HG03457 (cell line): ENCODE results near the gene MCOLN3.
A peak's percentile ranks its signal among the peaks of the same experiment; 100 is the strongest.
"Not testable (repeated sequence)": the region's sequence is repeated elsewhere in the genome, so short reads cannot be mapped to it uniquely, and the experiment has no call there.

ENCODE experiments used
- ATAC-seq: cut with Tn5 transposase; IDR thresholded peaks from one replicate; pipeline ENCODE4 v1.9.1; 2021; ENCODE audit warnings: moderate number of reproducible peaks; ENCODE audit not compliant: unreplicated experiment

The MCOLN3 gene

GRCh38 chr1:85049735-85050166 lies 1.5 kb upstream of the MCOLN3 start:
- ATAC-seq, result no peak

GRCh38 chr1:85047472-85048295 lies 616 bp downstream of the MCOLN3 start:
- peak; percentile 44 for ATAC-seq

DNA sequence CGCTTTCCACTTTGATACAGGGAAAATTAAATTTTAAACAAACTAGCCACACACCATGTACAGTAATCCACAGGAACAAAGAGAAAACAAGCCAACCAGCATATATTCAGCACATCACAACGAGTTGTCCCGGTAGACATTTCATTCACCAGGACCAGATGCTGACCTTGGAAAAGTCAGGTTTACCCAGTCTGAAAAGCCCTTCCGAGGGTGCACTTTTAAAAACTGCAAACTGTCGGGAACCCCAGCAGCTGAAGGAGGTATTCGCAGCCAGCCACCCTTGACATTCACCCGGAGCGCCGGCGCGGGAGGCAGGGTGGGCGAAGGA lies 1.2 kb downstream of the MCOLN3 start:
- no peak for ATAC-seq

- no peak for ATAC-seq
Measured at GRCh38 chr1:85042413-85042812, 5.9 kb downstream of the MCOLN3 start.

DNA sequence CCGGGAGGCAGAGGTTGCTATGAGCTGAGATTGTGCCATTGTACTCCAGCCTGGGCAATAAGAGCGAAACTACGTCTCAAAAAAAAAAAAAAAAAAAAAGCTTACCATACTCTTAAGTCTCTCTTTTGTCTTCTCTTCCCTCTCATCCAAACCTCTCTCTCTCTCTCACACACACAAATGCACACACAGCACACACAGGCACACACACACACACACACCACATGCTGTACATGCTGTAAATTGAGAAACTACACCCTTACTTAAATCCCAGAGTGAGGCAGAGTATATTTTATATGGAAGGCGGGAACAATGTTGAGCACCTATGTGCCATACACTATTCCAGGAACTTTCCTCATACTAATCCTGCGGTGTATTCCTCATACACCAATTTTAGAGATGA lies 6.5 kb downstream of the MCOLN3 start:
- ATAC-seq, result no peak

DNA sequence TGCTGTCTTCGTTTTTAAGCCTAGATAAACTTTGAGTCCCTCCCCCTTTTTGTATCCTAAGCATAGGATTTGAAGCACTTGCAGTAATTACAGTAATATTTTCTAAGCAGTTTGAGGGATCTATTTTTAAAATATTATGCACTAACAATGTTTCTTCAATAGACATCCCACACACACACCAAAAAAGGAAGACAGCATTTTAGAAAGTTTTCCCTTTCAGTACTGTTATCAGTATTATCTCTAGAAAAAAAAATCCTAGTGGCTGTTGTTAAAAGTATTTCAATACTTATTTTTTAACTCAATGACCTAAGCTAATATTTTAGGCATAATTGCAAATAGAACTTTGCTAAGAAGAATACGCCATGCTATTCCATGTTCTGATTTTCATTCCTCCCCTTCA lies 15.1 kb downstream of the MCOLN3 start:
- ATAC-seq, result no peak

DNA sequence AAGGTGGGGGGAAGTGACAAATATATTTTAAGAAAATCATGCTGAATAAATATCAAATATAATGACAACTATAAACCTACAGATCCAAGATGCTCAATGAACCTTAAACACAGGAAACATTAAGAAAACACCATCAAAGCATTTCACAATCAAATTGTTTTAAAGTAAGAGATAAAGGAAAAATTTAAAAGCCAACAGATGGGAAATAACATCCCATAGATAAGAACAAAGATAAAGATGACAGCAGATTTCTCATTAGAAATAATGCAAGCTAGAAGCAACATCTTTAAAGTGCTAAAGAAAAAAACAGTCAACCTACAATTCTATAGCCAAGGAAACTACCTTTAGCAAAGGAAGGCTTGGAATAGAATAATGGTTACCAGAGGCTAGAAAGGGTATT lies 17.8 kb downstream of the MCOLN3 start:
- ATAC-seq, result no peak

GRCh38 chr1:85028151-85028550 lies 20.1 kb downstream of the MCOLN3 start:
- no peak for ATAC-seq

DNA sequence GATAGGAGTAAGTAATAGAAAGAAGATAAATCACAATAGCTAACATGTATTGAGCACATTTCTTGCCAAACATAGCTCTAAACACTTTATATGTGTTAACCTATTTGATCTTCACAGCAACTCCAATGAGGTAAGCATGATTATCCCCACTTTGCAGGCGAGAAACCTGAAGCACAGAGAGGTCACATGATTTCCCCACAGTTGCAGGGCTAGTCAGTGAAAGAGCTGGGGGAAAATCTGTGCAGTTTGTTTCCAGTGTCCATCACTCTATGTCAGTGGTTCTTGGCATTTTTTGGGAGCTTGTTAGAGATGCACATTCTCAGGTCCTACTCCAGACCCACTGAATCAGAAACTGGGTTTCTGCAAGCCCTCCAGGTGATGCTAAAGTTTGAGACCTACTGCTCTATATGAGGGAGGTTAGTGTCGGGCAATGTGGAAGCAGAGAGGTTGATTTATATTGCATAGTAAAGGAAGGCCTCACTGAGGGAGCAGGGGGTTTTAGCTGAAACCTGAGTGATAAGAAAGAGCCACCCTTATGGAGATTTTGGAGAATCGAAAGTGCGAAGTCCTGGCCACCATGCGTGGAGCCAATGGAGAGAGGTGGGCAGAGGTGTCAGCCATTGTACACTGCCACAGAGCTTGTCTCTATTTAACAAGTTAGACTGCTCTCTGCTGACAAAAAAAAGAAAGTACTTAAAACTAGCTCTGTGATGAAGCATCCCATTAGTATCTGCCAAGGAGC lies 20.9 kb downstream of the MCOLN3 start:
- ATAC-seq, result peak; percentile 58

DNA sequence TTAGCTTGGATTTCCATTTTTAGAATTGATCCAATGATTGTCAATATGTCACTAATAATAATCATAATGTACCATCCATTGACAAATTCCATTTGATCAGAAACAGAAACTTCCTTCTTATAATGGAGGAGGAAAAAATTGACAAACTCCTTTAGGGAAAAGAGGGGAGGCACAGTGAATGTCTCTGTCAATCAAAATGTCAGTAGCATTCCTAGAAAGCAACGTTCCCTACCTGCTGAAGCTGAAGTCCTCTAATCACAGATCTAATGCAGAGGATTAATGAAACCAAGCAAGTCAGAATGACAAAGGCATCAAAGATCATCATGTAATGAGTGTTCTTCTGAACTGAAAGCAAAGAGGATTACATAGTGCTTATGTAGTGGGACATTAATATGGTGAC lies 22.4 kb downstream of the MCOLN3 start:
- ATAC-seq, result no peak

DNA sequence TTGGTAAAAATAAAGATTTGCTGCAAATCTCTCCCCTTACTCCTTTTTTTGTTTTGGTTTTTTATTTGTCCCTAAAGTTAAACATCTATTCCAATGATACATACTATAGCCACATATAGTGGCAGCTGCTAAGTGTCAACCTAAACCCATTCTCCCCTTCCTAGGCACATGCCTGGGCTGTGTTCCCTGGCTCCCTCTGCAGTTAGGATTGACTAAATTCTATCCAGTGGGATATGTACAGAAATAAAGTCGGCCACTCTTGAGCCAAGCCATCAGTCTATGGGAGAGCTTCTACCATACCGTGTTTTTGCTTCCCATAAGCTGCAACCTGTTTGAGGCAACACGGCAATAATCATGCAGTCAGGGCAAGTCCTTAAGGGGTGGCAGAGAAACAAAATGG lies 23.6 kb downstream of the MCOLN3 start:
- no peak for ATAC-seq

- ATAC-seq, result no peak
Measured at GRCh38 chr1:85022700-85023099, 25.6 kb downstream of the MCOLN3 start.

DNA sequence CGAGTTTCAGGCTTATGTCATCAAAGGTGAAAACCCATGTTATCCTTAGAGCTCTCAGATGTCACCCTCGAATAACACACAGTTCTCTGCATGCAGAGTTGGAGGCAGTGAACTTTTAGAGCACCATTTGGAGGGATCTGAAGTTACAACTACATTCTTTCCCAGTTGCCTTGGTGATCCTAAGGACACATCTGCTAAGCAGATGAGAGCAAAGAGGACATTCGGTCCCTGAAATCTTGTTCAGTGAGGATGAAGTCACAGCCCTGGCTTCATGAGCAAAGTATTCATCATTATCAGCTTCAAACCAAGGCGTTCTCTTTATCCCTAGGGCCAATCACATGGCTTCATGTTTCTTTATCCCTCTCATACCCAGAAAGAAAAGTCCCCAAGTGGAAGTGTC lies 28.3 kb downstream of the MCOLN3 start:
- no peak for ATAC-seq

DNA sequence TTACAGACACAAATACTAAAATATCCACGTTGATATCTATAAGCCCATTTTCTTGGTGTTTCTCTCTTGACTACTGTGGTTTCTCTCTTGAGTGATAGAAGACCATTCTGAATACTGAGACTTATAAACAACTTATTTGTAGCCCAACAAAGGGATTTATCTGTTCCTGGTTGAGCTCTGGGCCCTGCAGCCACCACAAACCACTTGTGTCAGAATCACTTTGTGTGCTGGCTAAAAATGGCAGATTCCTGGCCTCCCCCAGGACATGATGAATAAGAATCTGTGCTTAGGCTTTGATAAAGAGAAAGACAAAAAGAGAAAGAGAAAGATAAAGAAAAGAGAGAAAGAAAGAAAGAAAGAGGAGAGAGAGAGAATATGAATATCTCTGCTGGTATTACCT lies 32.5 kb downstream of the MCOLN3 start:
- ATAC-seq, result no peak

DNA sequence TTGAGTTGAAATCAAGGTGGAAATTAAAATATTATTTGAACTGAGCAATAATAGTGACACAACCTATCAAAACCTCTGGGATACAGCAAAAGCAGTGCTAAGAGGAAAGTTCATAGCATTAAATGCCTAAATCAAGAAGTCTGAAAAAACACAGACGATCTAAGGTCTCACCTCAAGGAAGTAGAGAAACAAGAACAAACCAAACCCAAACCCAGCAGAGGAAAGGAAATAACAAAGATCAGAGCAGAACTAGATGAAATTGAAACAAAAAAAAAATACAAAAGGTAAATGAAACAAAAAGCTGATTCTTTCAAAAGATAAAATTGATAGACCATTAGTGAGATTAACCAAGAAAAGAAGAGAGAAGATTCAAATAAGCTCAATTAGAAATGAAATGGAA lies 42.7 kb downstream of the MCOLN3 start:
- ATAC-seq, result not testable (repeated sequence)

- no peak for ATAC-seq
Measured at GRCh38 chr1:85001742-85002141, 46.6 kb downstream of the MCOLN3 start.

DNA sequence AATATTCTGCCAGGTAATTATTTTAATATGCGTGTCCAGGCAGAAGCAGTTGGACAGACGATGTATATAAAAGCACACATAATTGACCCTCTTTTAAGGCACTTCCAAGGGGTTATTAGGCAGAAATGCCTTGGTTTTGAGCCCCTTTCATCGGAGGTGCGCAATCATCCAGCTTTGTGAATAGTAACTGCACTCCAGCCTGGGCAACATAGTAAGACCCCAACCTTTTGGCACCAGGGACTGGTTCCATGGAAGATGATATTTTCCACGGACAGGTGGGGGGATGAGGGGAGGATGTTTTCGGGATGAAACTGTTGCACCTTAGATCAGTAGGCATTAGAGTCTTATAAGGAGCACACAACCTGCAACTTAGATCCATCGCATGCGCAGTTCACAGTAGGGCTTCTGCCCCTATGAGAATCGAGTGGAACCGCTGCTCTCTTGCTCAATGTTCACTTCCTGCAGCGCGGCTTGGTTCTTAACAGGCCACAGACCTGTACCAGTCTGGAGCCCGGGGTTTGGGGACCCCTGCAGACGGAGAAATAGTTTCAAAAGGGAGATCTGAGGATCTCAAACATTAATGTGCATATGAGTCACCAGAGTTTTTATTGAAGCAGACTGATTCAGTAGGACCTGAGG lies 49.5 kb downstream of the MCOLN3 start:
- no peak for ATAC-seq

DNA sequence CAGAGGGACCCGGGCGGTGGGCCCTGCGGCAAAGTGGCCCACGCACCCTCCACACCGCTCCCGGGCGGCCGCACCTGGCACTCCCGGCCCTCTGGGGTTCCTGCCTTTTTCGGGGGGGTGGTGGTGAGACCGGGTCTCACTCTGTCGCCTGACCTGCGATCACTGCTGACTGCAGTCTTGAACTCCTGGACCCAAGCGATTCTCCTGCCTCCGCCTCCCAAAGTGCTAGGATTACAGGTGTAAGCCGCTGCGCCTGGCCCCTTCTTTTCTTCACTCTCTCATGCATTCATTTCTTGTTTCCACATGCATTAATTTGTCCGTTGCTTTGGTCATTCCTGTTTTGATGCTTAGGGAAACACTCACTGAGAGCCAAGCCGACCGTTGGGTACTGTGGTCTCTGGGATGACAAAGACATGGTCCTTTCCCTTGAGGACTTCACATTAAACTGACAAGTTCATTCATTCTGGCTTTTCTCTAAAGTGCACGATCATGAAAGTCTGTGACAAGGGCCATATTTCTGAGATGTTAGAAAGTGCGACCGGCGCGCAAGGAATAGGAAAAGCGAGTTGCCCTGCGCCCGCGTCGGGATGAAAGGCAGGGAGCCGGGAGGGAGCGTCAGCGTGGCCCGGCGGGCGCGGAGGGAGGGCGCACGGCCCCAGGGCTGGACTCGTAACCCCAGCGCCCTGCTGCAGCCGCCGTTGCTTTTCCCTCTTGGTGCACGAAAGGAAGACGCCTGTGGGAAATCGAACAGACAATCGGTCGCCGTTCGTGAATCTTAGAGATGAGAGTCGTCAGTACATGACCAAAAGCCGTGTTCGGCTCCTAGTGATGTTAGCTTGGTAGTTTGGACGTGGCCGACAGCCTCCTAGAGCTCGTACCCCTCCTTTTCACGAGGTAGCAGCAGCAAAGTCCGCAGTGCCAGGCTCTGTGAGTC lies 50.4 kb downstream of the MCOLN3 start:
- ATAC-seq, result no peak

- ATAC-seq, result peak; percentile 29
Measured at GRCh38 chr1:84996846-84997666, 51.2 kb downstream of the MCOLN3 start, which contains the start of gene MCOLN2. Gene MCOLN2 (minus strand): TSS chr1:84997113. CDS start chr1:84996872, 241 bp downstream.
